GM11168 (cell line): ENCODE data around the gene LDLRAD4.
"Not testable (repeated sequence)": the region's sequence is repeated elsewhere in the genome, so short reads cannot be mapped to it uniquely, and the experiment has no call there.

Experiments used
- in situ Hi-C: fragments of 300-500 bp; cut with MboI; formaldehyde crosslinking; loops from one replicate; pipeline ENCODE4 v1.12.0; 2022; ENCODE audit warnings: low sequenced_read_pairs; ENCODE audit not compliant: unreplicated experiment

Gene LDLRAD4

GRCh38 chr18:13680612-13681011 is 462.1 kb downstream of the LDLRAD4 start:
- in situ Hi-C loops = no loop called here

DNA sequence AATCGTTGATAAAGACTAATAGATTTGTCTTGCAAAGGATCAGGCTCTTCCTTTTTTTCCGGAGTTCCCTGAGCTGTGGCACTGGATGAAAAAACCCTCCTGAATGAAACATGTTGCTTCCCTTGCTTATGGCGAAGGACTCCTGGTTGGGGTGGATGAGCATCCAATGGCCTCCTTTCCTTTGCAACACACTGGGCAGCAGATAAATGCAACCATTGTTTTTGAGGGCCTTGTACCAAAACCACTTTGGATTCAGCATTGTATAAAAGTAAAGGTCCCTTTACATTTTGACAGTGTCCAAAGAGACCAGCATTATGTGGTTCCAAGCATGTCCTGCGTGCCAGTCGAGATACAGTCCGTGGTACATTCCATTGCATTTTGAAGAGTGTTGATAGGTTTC is 463.1 kb downstream of the LDLRAD4 start:
- in situ Hi-C loops = no loop called here

GRCh38 chr18:13684546-13684945 is 466.0 kb downstream of the LDLRAD4 start:
- in situ Hi-C loops = no loop called here

- in situ Hi-C loops = no loop called here
Observed at GRCh38 chr18:13688191-13689136, 469.9 kb downstream of the LDLRAD4 start.

GRCh38 chr18:13690060-13690459 is 471.5 kb downstream of the LDLRAD4 start:
- in situ Hi-C loops = not testable (repeated sequence)

DNA sequence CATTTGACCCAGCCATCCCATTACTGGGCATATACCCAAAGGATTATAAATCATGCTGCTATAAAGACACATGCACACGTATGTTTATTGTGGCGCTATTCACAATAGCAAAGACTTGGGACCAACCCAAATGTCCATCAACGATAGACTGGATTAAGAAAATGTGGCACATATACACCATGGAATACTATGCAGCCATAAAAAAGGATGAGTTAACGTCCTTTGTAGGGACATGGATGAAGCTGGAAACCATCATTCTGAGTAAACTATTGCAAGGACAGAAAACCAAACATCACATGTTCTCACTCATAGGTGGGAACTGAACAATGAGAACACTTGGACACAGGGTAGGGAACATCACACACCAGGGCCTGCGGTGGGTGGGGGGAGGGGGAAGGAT is 476.8 kb downstream of the LDLRAD4 start:
- in situ Hi-C loops = not testable (repeated sequence)

DNA sequence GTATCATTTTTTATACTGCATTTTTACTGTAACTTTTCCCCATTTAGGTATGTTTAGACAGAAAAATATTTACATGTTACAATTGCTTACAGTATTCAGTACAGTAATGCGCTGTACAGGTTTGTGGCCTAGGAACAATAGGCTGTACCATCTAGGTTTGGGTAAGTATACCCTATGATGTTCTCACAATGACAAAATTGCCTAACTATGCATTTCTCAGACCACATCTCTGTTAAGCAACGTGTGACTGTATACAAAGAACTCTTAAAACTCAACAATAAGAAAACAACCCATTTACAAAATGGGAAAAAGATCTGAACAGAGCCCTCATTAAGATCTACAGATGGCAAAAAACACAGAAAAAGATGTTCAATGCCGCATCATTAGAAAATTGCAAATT is 478.4 kb downstream of the LDLRAD4 start:
- in situ Hi-C loops = no loop called here

GRCh38 chr18:13700153-13700552 is 481.6 kb downstream of the LDLRAD4 start:
- in situ Hi-C loops = no loop called here
